GM23338 (cell line): ENCODE data around the gene QPCTL. TPM values are rescaled to one million over a fixed set of nuclear protein-coding genes. Genes with fewer than 3 reads are reported as not detected.

Experiments
- ATAC-seq: fragments of 200-7000 bp; cut with Tn5 transposase; 3 replicates; pipeline ENCODE4 v1.9.1; 2020
- DNase-seq: peaks from one replicate; pipeline ENCODE4 v3.0.0-alpha.2; 2015; ENCODE audit warnings: low spot score
- H2AFZ ChIP-seq: fragments of 200-600 bp; sonication (generic); 2 replicates; pipeline ENCODE4 v1.8.0; 2016; ENCODE audit warnings: antibody characterized with exemption, mild to moderate bottlenecking, moderate library complexity
- H3F3A ChIP-seq: fragments of 200-600 bp; sonication (generic); replicated peaks from 2 replicates; pipeline ENCODE4 v1.8.0; 2017; ENCODE audit warnings: antibody characterized with exemption, mixed run types, low read depth
- H3K27ac ChIP-seq: fragments of 200-600 bp; sonication (generic); 2 replicates; pipeline ENCODE4 v1.6.1; 2016; ENCODE audit warnings: low read depth
- H3K27me3 ChIP-seq: fragments of 200-600 bp; sonication (generic); 2 replicates; pipeline ENCODE4 v1.8.0; 2016; ENCODE audit warnings: mild to moderate bottlenecking, mixed run types, moderate library complexity; ENCODE audit not compliant: insufficient read depth
- H3K36me3 ChIP-seq: fragments of 200-600 bp; sonication (generic); 2 replicates; pipeline ENCODE4 v1.8.0; 2016; ENCODE audit warnings: mild to moderate bottlenecking; ENCODE audit not compliant: insufficient read depth
- H3K4me1 ChIP-seq: fragments of 200-600 bp; sonication (generic); 2 replicates; pipeline ENCODE4 v1.8.0; 2016; ENCODE audit warnings: mild to moderate bottlenecking, moderate library complexity; ENCODE audit not compliant: insufficient read depth
- H3K4me2 ChIP-seq: fragments of 200-600 bp; sonication (generic); 2 replicates; pipeline ENCODE4 v1.7.1; 2017; ENCODE audit warnings: mixed run types
- H3K4me3 ChIP-seq: fragments of 200-600 bp; sonication (generic); 2 replicates; pipeline ENCODE4 v1.6.1; 2016; ENCODE audit warnings: mixed run types
- H3K79me2 ChIP-seq: fragments of 200-600 bp; sonication (generic); replicated peaks from 2 replicates; pipeline ENCODE4 v1.8.0; 2017; ENCODE audit warnings: mild to moderate bottlenecking; ENCODE audit not compliant: insufficient read depth
- H3K9me2 ChIP-seq: fragments of 200-600 bp; sonication (generic); 2 replicates; pipeline ENCODE4 v1.8.0; 2017; ENCODE audit not compliant: insufficient read depth
- H4K20me1 ChIP-seq: fragments of 200-600 bp; sonication (generic); replicated peaks from 2 replicates; pipeline ENCODE4 v1.8.0; 2017; ENCODE audit warnings: mild to moderate bottlenecking; ENCODE audit not compliant: insufficient read depth
- H3K27ac Mint-ChIP-seq: 2 replicates; pipeline ENCODE4 v1.8.0; 2020; ENCODE audit warnings: inconsistent platforms, mild to moderate bottlenecking, moderate library complexity, mixed read lengths
- H3K27me3 Mint-ChIP-seq: 3 replicates; pipeline ENCODE4 v1.8.0; 2022; ENCODE audit warnings: low read depth, mild to moderate bottlenecking, moderate library complexity, mixed read lengths, inconsistent platforms; ENCODE audit not compliant: insufficient read depth, poor library complexity
- H3K36me3 Mint-ChIP-seq: 3 replicates; pipeline ENCODE4 v1.8.0; 2021; ENCODE audit warnings: low read depth, mild to moderate bottlenecking, inconsistent platforms, moderate library complexity, mixed read lengths
- H3K4me1 Mint-ChIP-seq: 3 replicates; pipeline ENCODE4 v1.8.0; 2020; ENCODE audit warnings: mild to moderate bottlenecking, inconsistent platforms, mixed read lengths
- H3K4me3 Mint-ChIP-seq: 3 replicates; pipeline ENCODE4 v1.8.0; 2021; ENCODE audit warnings: moderate library complexity, mild to moderate bottlenecking, inconsistent platforms, mixed read lengths
- H3K9me3 Mint-ChIP-seq: 3 replicates; pipeline ENCODE4 v1.8.0; 2020; ENCODE audit warnings: moderate library complexity, mild to moderate bottlenecking, inconsistent platforms, mixed read lengths
- CREB1 ChIP-seq: fragments of 250-450 bp; sonication (Bioruptor Pico); IDR thresholded peaks from 2 replicates; pipeline ENCODE4 v1.5.0; 2020; ENCODE audit warnings: low read depth, mild to moderate bottlenecking, moderate library complexity
- CTCF ChIP-seq, 2 experiments: fragments of 200-600 bp in 1 of 2; sonication (generic) in 1 of 2; conservative IDR thresholded peaks; 2 replicates each; pipeline versions ENCODE4 v1.5.1 to v1.6.1; 2016 to 2017; ENCODE audit warnings: antibody characterized with exemption in 2 of 2, low read depth in 2 of 2, mild to moderate bottlenecking in 2 of 2, moderate library complexity in 1 of 2
- POLR2AphosphoS5 ChIP-seq: IDR thresholded peaks from 2 replicates; pipeline ENCODE4 v1.6.1; 2016; ENCODE audit warnings: antibody characterized with exemption, low read depth
- ZNF462 ChIP-seq: fragments of 250-450 bp; sonication (Bioruptor Pico); IDR thresholded peaks from 2 replicates; pipeline ENCODE4 v1.5.0; 2020; ENCODE audit warnings: mild to moderate bottlenecking, moderate library complexity
- polyA plus RNA-seq: library from polyadenylated mRNA; unstranded; fragments of >200 nt; fragmentation: Nextera tagmentation; extraction: Ambion mirVana; gene quantifications from 2 replicates; pipeline ENCODE4 v1.2.1, GENCODE V29; 2016
- total RNA-seq: library from RNA; depleted of rRNA; stranded (reverse); fragments of >200 nt; shearing (Covaris generic); gene quantifications from 2 replicates; pipeline ENCODE4 v1.2.3, GENCODE V29; 2014

Gene QPCTL
- total and polyA plus RNA-seq, 2 experiments from 2014 or later = 10.6 to 26.2 TPM

GRCh38 chr19:45729800-45730290 lies 37.4 kb downstream of the QPCTL start:
- TF ChIP-seq POLR2AphosphoS5 (no peak), CTCF (conservative IDR thresholded peaks at IDR 0.05; ENCODE audit: low read depth in 2 of 2) (no peak), ZNF462 (CRISPR knock-in tag) (no peak), CREB1 (CRISPR knock-in tag) (no peak)
- no peaks in the 10 kb centered on the region for H3K9me3 Mint-ChIP-seq
- ATAC-seq (peak; percentile 3; the same call in 2 of the 3 replicates), DNase-seq (peak; percentile 33)
- peaks cover 1% of the 10 kb centered on the region for H3K27me3 Mint-ChIP-seq
- Histone ChIP-seq H3F3A (peaks cover 3% of the 10 kb centered on the region; the same call in 1 of the 2 replicates), H3K4me1 (peaks cover 8% of the 10 kb centered on the region), H3K27me3 (no peaks in the 10 kb centered on the region), H3K4me2 (peak overlapping the region; percentile 85), H2AFZ (no peak overlapping the region), H3K27ac (peak overlapping the region; percentile 34; the same call in 1 of the 2 replicates), H4K20me1 (peaks cover 16% of the 10 kb centered on the region), H3K4me3 (peak overlapping the region; percentile 87), H3K9me2 (no peaks in the 10 kb centered on the region), H3K79me2 (peaks cover 56% of the 10 kb centered on the region), H3K36me3 (no peaks in the 10 kb centered on the region)
- peaks cover 9% of the 10 kb centered on the region for H3K4me1 Mint-ChIP-seq
- H3K36me3 Mint-ChIP-seq = no peaks in the 10 kb centered on the region
- peak overlapping the region; percentile 92 for H3K4me3 Mint-ChIP-seq
- peak overlapping the region; percentile 85 for H3K27ac Mint-ChIP-seq
